Ishikawa (cell line): Measurements from ENCODE around the gene TOR1A.

ENCODE experiments used
- CEBPB ChIP-seq: IDR thresholded peaks from 2 replicates; pipeline ENCODE4 v1.6.1; 2012
- CREB1 ChIP-seq: IDR thresholded peaks from 2 replicates; pipeline ENCODE4 v1.6.1; 2012; ENCODE audit warnings: low read depth
- EGR1 ChIP-seq: IDR thresholded peaks from 2 replicates; pipeline ENCODE4 v1.6.1; 2012
- EP300 ChIP-seq: IDR thresholded peaks from 2 replicates; pipeline ENCODE4 v1.6.1; 2012; ENCODE audit warnings: borderline replicate concordance
- FOXM1 ChIP-seq: IDR thresholded peaks from 2 replicates; pipeline ENCODE4 v1.6.1; 2012; ENCODE audit warnings: low read depth, borderline replicate concordance
- MAX ChIP-seq: IDR thresholded peaks from 2 replicates; pipeline ENCODE4 v1.6.1; 2012
- NFIC ChIP-seq: IDR thresholded peaks from 2 replicates; pipeline ENCODE4 v1.6.1; 2012
- RAD21 ChIP-seq: IDR thresholded peaks from 2 replicates; pipeline ENCODE4 v1.6.1; 2012; ENCODE audit warnings: low read depth
- REST ChIP-seq: IDR thresholded peaks from 2 replicates; pipeline ENCODE4 v1.6.1; 2012; ENCODE audit warnings: low read depth, mild to moderate bottlenecking
- TAF1 ChIP-seq: IDR thresholded peaks from 2 replicates; pipeline ENCODE4 v1.6.1; 2012; ENCODE audit warnings: low read depth, mild to moderate bottlenecking
- TEAD4 ChIP-seq: IDR thresholded peaks from 2 replicates; pipeline ENCODE4 v1.6.1; 2012
- YY1 ChIP-seq: IDR thresholded peaks from 2 replicates; pipeline ENCODE4 v1.6.1; 2012; ENCODE audit warnings: low read depth
- ZBTB7A ChIP-seq: IDR thresholded peaks from 2 replicates; pipeline ENCODE4 v1.6.1; 2012; ENCODE audit warnings: low read depth
- TF ChIP-seq, protein P1 (sequence below): IDR thresholded peaks from 2 replicates; pipeline ENCODE4 v1.6.1; 2012

DNA sequence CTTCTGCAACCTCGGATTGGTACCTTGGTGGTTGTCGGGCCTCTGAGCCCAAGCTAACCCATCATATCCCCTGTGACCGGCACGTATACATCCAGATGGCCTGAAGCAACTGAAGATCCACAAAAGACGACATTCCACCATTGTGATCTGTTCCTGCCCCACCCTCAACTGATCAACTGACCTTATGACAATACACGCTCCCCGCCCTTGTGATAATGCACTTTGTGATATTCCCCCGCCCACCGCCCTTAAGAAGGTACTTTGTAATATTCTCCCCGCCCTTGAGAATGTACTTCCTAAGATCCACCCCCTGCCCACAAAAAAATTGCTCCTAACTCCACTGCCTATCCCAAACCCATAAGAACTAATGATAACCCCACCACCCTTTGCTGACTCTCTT lies 37.5 kb downstream of the TOR1A start:
- TF ChIP-seq EGR1 (no peak), TAF1 (no peak), CREB1 (no peak), CEBPB (no peak), FOXM1 (no peak), EP300 (no peak), RAD21 (no peak), NFIC (no peak), MAX (no peak), YY1 (no peak), REST (no peak), TEAD4 (no peak), ZBTB7A (no peak)
- TF ChIP-seq, protein P1, sequence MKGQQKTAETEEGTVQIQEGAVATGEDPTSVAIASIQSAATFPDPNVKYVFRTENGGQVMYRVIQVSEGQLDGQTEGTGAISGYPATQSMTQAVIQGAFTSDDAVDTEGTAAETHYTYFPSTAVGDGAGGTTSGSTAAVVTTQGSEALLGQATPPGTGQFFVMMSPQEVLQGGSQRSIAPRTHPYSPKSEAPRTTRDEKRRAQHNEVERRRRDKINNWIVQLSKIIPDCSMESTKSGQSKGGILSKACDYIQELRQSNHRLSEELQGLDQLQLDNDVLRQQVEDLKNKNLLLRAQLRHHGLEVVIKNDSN, result no peak
